HCEC 1CT (cell line): ENCODE data around the gene ASS1.

Experiments
- DNase-seq: peaks from one replicate; pipeline ENCODE4 v3.0.0-alpha.2; 2017

ASS1 gene

GRCh38 chr9:130477564-130477963, 32.8 kb downstream of the ASS1 start:
- no peak for DNase-seq

DNA sequence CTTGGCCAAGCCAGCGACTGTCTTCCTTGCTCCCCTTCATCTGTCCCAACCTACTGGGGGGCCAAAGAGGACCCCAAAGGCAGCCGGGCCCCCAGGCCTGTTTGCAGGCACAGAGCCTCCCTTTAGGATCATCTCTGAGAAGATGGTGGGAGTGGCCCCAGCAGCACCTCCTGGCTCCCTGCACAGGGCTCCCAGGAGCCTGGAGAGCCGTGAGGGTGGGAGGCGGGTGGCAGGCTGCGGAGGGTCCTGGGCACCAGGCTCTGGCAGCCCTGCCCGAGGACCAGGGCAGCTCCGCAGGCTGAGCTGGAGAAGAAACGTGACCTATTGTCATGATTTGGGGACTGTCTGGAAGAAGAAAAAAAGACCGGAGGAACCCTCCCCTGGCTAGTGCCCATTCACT, 33.4 kb downstream of the ASS1 start:
- no peak for DNase-seq

GRCh38 chr9:130478736-130479575, 34.2 kb downstream of the ASS1 start:
- DNase-seq = no peak

DNA sequence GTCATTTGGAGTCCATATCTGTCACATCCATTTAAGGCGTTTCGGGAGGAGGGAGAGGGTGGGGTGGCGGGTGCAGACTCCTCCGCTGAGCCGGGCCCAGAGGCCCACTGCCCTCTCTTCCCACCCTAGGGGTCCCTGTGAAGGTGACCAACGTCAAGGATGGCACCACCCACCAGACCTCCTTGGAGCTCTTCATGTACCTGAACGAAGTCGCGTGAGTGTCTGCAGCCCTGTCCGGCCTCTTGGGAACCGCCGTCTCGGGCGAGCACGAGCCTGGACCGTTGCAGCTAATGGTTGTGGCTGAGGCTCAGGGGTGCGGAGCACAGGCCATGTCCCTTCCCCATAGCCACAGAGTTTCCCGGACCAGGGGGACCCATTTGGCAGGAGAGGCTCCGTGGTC, 34.8 kb downstream of the ASS1 start:
- DNase-seq = no peak

- DNase-seq = no peak
These were observed 35.9 kb downstream of the ASS1 start for GRCh38 chr9:130480673-130481072.

DNA sequence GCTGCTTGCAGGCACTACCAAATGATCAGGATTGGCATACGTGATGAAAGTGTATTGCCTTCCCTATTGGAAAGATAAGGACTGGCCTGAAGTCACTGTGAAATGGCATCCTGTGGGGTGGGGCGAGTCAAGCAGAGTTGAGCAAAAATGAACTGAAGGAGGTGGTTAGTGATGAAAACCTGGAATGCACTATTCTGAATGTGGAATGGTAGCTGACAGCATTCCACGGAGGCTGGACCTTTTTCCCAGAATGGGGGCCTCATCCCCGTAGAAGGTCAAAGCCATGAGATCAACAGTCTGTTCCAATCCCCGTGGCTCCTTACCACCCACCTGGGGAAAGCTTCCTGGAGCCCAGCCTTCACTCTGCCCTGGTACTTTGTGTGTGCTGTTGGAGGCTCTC, 37.7 kb downstream of the ASS1 start:
- DNase-seq = no peak

DNA sequence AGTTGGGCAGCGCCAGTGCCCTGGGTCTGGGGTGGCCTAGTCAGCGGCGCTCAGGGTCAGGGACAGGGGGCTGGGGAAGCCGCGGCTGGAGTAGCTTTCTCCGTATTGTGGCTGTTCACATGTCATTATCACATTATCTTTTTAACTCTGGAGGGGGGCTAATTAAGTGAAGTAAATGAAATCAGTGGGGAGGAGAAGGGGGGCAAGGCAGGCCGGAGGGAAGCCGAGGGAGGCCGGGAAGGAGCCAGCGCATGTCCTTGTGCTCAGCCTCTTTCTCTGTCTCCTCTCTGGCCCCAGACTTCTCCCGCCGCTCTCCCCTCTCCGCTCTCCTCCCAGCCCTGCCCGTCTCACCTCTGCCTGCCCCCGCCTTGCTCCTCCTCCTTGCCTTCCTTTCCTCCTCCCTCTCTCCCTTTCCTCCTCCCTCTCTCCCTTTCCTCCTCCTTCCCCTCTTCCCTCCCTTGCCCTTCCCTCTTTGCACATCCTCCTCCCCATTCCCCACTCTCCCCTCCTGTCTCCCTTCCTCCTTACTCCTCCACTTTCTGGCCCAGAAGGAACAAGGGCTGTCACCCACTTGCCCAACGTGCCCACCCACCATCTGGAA, 38.7 kb downstream of the ASS1 start:
- DNase-seq = no peak

- no peak for DNase-seq
These were observed 39.8 kb downstream of the ASS1 start for GRCh38 chr9:130484362-130485072.

GRCh38 chr9:130486103-130486502, 41.3 kb downstream of the ASS1 start:
- DNase-seq = no peak

- no peak for DNase-seq
These were observed 42.7 kb downstream of the ASS1 start for GRCh38 chr9:130487500-130487899.

- no peak for DNase-seq
These were observed 44.0 kb downstream of the ASS1 start for GRCh38 chr9:130488621-130489330.

- no peak for DNase-seq
These were observed 46.2 kb downstream of the ASS1 start for GRCh38 chr9:130490981-130491380.

DNA sequence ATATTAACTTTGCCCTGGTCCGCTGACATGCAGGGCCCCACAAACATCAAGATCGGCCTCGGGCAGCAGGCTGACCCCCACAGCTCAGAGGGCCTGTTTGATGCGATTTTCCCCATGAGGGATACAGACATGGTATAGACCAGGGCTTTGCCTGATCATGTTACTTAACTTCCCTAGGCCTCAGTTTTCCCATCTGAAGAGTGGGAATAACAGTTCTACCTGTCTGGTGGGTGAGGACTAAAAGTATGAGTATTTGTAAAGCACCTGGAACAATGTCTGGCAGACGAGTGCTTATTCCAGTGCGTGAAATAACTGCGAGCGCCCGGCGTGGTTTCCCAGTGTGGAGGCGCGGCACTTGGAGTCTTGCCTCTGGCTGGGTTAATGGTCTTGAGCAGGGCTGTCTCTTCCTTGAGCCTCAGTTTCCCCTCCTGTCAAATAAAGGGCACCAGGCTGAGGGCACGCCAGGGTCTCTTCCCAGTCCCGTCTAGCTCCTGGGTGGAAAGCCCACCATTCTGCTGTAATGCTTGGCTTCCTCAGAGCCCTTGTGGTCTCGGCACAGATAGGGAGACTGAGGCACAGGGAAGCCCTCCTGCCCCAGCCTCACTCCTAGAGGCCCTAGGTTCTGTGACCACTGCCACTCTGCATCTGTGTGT, 47.2 kb downstream of the ASS1 start:
- no peak for DNase-seq

- no peak for DNase-seq
These were observed 48.3 kb downstream of the ASS1 start for GRCh38 chr9:130493021-130493420.

DNA sequence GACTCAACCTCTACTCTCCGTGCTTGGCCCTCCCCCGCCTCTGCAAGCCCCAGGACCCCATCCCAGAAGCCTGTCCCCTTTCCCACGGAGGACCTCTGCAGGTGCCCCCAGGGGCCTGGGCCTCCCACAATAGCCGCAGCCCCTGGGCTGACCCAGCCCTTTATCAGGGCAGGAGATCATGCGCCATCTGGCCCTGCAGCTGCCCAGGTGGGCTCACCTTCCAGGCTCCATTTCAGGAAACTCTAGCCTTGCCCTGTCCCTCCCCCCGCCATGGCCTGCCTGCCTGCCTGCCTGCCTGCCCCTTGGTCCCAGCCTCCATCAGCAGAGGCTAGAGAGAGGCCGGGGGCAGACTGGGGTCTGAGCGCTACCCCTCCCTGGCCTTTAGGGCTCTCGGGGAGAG, 48.7 kb downstream of the ASS1 start:
- DNase-seq = no peak

- no peak for DNase-seq
These were observed 50.3 kb downstream of the ASS1 start for GRCh38 chr9:130495067-130495466.

GRCh38 chr9:130497139-130497538, 52.4 kb downstream of the ASS1 start:
- DNase-seq = no peak

GRCh38 chr9:130498298-130498917, 53.6 kb downstream of the ASS1 start:
- no peak for DNase-seq

GRCh38 chr9:130498918-130499698, 54.3 kb downstream of the ASS1 start:
- no peak for DNase-seq

DNA sequence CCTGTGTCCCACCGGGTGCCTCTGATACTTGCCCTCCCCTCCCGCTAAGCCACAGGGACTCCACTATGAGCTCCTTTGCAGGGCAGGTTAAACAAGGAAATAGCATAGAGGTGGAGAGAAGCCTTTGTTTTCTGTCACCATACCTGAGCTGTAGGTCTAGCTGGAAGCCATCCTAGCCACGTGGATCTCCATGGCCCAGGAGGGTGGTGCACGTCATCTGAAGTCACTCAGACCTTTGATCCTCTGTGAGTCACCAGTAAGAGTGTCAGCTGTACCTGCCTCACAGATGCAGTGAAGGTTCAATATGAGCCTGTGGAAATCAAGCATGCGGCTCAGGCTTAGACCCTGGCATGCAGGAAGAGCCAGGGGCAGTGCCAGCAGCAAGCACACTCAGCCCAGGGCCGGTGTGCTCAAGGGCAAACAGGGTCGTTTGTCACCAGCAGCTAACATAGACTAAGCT, 55.1 kb downstream of the ASS1 start:
- DNase-seq = no peak
